HepG2 (cell line): ENCODE data around the gene HMMR. TPM values are rescaled to one million over a fixed set of nuclear protein-coding genes. Genes with fewer than 3 reads are reported as not detected.

Source experiments
- ATAC-seq: fragments of 200-7000 bp; cut with Tn5 transposase; 3 replicates; pipeline ENCODE4 v1.9.1; 2020; ENCODE audit warnings: mild to moderate bottlenecking, moderate library complexity
- BruUV-seq: library from RNA; stranded (reverse); fragments of 400-500 nt; replicated peaks from 2 replicates; lab custom pipeline; 2021; lab: Mats Ljungman, UMichigan
- CTCF ChIA-PET: fragments of 300-600 bp; formaldehyde crosslinking; extraction: SDS; loops from one replicate; lab custom pipeline; 2021; ENCODE audit warnings: low total read pairs, inconsistent platforms, low intra/inter-chr PET ratio; lab: Yijun Ruan, JAX
- POLR2A ChIA-PET: fragments of 350-600 bp; sonication (Branson Sonifier 250); formaldehyde crosslinking; loops from one replicate; lab custom pipeline; 2020; ENCODE audit warnings: antibody characterized with exemption, inconsistent platforms; lab: Yijun Ruan, JAX
- DNase-seq: peaks from one replicate; pipeline ENCODE4 v3.0.0-alpha.2; 2015; ENCODE audit warnings: low spot score
- FAIRE-seq: peaks from 3 replicates; lab custom pipeline; 2011; peaks lifted over from hg19 to GRCh38; lab: Jason Lieb, UNC
- H2AFZ ChIP-seq: one replicate; pipeline ENCODE4 v1.6.1; 2011; ENCODE audit warnings: low read length, inconsistent platforms
- H3K27ac ChIP-seq: fragments of 300-600 bp; 3 replicates; pipeline ENCODE4 v1.8.0; 2011; ENCODE audit warnings: mixed run types, mild to moderate bottlenecking, mixed read lengths, low read length, inconsistent platforms; ENCODE audit not compliant: insufficient read depth; ENCODE audit errors: extremely low read length
- H3K27me3 ChIP-seq, 2 experiments: fragments of 200-600 bp in 1 of 2; 2 replicates in 1 of 2; 3 replicates in 1 of 2; pipeline versions ENCODE4 v1.6.0 to v1.8.0; 2011; ENCODE audit warnings: low read length in 2 of 2, mild to moderate bottlenecking in 2 of 2, moderate library complexity in 2 of 2, inconsistent platforms in 1 of 2; ENCODE audit not compliant: insufficient read depth in 2 of 2, control insufficient read depth in 1 of 2
- H3K36me3 ChIP-seq, 2 experiments: fragments of 200-600 bp in 1 of 2; replicated peaks in 1 of 2; 2 replicates in 1 of 2; 3 replicates in 1 of 2; pipeline versions ENCODE4 v1.5.1 to v1.8.0; 2011; ENCODE audit warnings: low read length in 2 of 2, inconsistent platforms in 1 of 2; ENCODE audit not compliant: insufficient read depth in 2 of 2, control insufficient read depth in 1 of 2
- H3K4me1 ChIP-seq: 2 replicates; pipeline ENCODE4 v1.5.1; 2012; ENCODE audit warnings: low read length, inconsistent platforms; ENCODE audit not compliant: insufficient read depth
- H3K4me2 ChIP-seq: 2 replicates; pipeline ENCODE4 v1.6.0; 2011; ENCODE audit warnings: low read depth, low read length, inconsistent platforms
- H3K4me3 ChIP-seq, 3 experiments: fragments of 200-600 bp in 1 of 3; sonication (generic), shearing (Covaris generic) in 1 of 3; replicated peaks in 1 of 3; 2 replicates each; pipeline ENCODE4 v1.5.1; 2011 to 2016; ENCODE audit warnings: low read length in 3 of 3, inconsistent platforms in 2 of 3, low read depth in 2 of 3, mild to moderate bottlenecking in 2 of 3, control low read depth in 1 of 3, mixed read lengths in 1 of 3; ENCODE audit not compliant: insufficient read depth in 1 of 3
- H3K79me2 ChIP-seq: one replicate; pipeline ENCODE4 v1.6.1; 2011; ENCODE audit warnings: low read length, inconsistent platforms; ENCODE audit not compliant: insufficient read depth
- H3K9ac ChIP-seq: 2 replicates; pipeline ENCODE4 v1.6.0; 2011; ENCODE audit warnings: mild to moderate bottlenecking, low read depth, low read length, inconsistent platforms; ENCODE audit not compliant: insufficient read depth
- H3K9me3 ChIP-seq: 2 replicates; pipeline ENCODE4 v1.5.1; 2012; ENCODE audit warnings: mild to moderate bottlenecking, low read length
- H4K20me1 ChIP-seq: 2 replicates; pipeline ENCODE4 v1.6.0; 2011; ENCODE audit warnings: inconsistent platforms, mild to moderate bottlenecking, low read length, moderate library complexity; ENCODE audit not compliant: insufficient read depth
- HOXA7 ChIP-seq: sonication (generic); formaldehyde crosslinking; IDR thresholded peaks from 2 replicates; pipeline ENCODE4 v1.8.1; 2022; ENCODE audit warnings: mild to moderate bottlenecking, missing genetic modification reagents, moderate library complexity
- KDM5B ChIP-seq: sonication (generic); formaldehyde crosslinking; IDR thresholded peaks from 2 replicates; pipeline ENCODE4 v1.4.0; 2020; ENCODE audit warnings: missing genetic modification reagents, mild to moderate bottlenecking, borderline replicate concordance
- KMT2A ChIP-seq: sonication (generic); formaldehyde crosslinking; IDR thresholded peaks from 2 replicates; pipeline ENCODE4 v1.4.0; 2020; ENCODE audit warnings: missing genetic modification reagents
- MIER2 ChIP-seq: IDR thresholded peaks from 2 replicates; pipeline ENCODE4 v1.6.1; 2016; ENCODE audit warnings: missing biosample characterization, missing genetic modification reagents
- NCOA5 ChIP-seq: sonication (generic); formaldehyde crosslinking; IDR thresholded peaks from 2 replicates; pipeline ENCODE4 v1.4.0; 2020; ENCODE audit warnings: missing genetic modification reagents
- RBAK ChIP-seq: sonication (generic); formaldehyde crosslinking; IDR thresholded peaks from 2 replicates; pipeline ENCODE4 v1.5.1; 2020; ENCODE audit warnings: mild to moderate bottlenecking, missing genetic modification reagents
- TBX2 ChIP-seq: sonication (generic); formaldehyde crosslinking; IDR thresholded peaks from 2 replicates; pipeline ENCODE4 v1.5.0; 2020; ENCODE audit warnings: missing genetic modification reagents, mild to moderate bottlenecking, borderline replicate concordance
- ZBTB38 ChIP-seq: sonication (generic); formaldehyde crosslinking; IDR thresholded peaks from 2 replicates; pipeline ENCODE4 v1.5.1; 2020; ENCODE audit warnings: mild to moderate bottlenecking, missing genetic modification reagents
- ZNF564 ChIP-seq: sonication (generic); formaldehyde crosslinking; IDR thresholded peaks from 2 replicates; pipeline ENCODE4 v1.8.1; 2023; ENCODE audit warnings: mild to moderate bottlenecking, missing genetic modification reagents
- ZSCAN12 ChIP-seq: sonication (generic); formaldehyde crosslinking; IDR thresholded peaks from 2 replicates; pipeline ENCODE4 v1.9.0; 2021; ENCODE audit warnings: mild to moderate bottlenecking, missing genetic modification reagents
- WGBS: methylation state at CpG from one replicate; pipeline ENCODE4 v1.1.6; 2017; ENCODE audit warnings: low lambda C conversion rate; 5-methylcytosine and 5-hydroxymethylcytosine counted together
- in situ Hi-C: cut with HindIII; loops from 2 replicates; pipeline ENCODE4 v1.10.0; 2017; ENCODE audit warnings: low pct_unique_long_range_greater_than_20kb; ENCODE audit not compliant: extremely low pct_ligation_motif_present
- intact Hi-C: fragments of 100-400 bp; cut with micrococcal nuclease; formaldehyde crosslinking; loops from one replicate; pipeline ENCODE4 v1.10.0; 2022; ENCODE audit not compliant: unreplicated experiment
- polyA plus RNA-seq, 8 experiments: library from polyadenylated mRNA; depleted of rRNA in 3 of 8; stranded (reverse) in 7 of 8; unstranded in 1 of 8; fragments of >200 nt; fragmentation: Illumina TruSeq in 4 of 8; extraction: Trizol in 4 of 8; gene quantifications; 2 replicates each; pipeline versions ENCODE4 v1.2.1 to v1.2.3, GENCODE V29; 2011 to 2016; ENCODE audit warnings: low read depth in 4 of 8, missing spikeins in 1 of 8, mixed read lengths in 1 of 8; ENCODE audit not compliant: insufficient read depth in 1 of 8
- total RNA-seq, 5 experiments: library from RNA; depleted of rRNA; stranded (reverse); fragments of >200 nt; fragmentation: Illumina TruSeq; extraction: Trizol; gene quantifications; 2 replicates each; pipeline ENCODE4 v1.2.3, GENCODE V29; 2016; ENCODE audit warnings: low read depth in 1 of 5
- TF ChIP-seq, protein P1 (sequence below): sonication (generic); formaldehyde crosslinking; IDR thresholded peaks from 2 replicates; pipeline ENCODE4 v1.4.0; 2020; ENCODE audit warnings: missing genetic modification reagents, mild to moderate bottlenecking, borderline replicate concordance

HMMR gene
- total and polyA plus RNA-seq, 2 of the 13 experiments (the other 11 are each of a cell fraction or from before 2014, with no cell fraction given) = 8.5 to 48.3 TPM

DNA sequence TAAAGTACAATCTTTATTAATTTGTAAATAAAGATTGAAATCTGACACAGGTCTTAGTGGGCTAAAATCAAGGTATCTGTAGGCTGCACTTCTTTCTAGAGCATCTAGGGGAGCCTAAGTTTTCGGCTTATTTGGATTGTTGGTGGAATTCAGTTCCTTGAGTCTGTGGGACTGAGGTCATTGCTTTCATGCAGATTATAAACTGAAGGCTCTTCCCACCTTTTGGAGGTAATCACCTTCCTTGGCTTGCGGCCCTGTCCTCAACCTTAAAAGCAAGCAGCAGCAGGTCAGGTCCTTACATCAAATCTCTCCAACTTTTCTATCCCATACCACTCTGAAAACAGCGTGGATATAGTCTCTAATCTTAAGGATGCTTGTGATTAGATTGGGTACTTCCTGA lies 70.8 kb downstream of the HMMR start:
- H3K4me1 ChIP-seq = peaks cover 7% of the 10 kb centered on the region; the same call in 1 of the 2 replicates
- no peaks in the 10 kb centered on the region for H3K9me3 ChIP-seq
- FAIRE-seq (no peak), DNase-seq (no peak), ATAC-seq (no peak)
- intact Hi-C loops = no loop called here
- no peak overlapping the region for H3K9ac ChIP-seq
- no peak overlapping the region for H3K4me2 ChIP-seq
- no peaks in the 10 kb centered on the region for H3K36me3 ChIP-seq
- no peaks in the 10 kb centered on the region for H3K79me2 ChIP-seq
- no TSS peak for BruUV-seq
- no peak for TF ChIP-seq HOXA7 (CRISPR knock-in tag)
- TF ChIP-seq, protein P1, sequence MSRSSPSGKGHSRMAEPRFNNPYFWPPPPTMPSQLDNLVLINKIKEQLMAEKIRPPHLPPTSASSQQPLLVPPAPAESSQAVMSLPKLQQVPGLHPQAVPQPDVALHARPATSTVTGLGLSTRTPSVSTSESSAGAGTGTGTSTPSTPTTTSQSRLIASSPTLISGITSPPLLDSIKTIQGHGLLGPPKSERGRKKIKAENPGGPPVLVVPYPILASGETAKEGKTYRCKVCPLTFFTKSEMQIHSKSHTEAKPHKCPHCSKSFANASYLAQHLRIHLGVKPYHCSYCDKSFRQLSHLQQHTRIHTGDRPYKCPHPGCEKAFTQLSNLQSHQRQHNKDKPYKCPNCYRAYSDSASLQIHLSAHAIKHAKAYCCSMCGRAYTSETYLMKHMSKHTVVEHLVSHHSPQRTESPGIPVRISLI (CRISPR knock-in tag) = no peak
- no peak overlapping the region for H3K27ac ChIP-seq
- WGBS = 48% methylated on average over 3 of the region's 3 CpGs
- CTCF ChIA-PET = no interaction called here
- H4K20me1 ChIP-seq = no peaks in the 10 kb centered on the region
- in situ Hi-C loops = no loop called here
- no peak overlapping the region for H2AFZ ChIP-seq
- POLR2A ChIA-PET = no interaction called here
- H3K4me3 ChIP-seq = no peak overlapping the region
- H3K27me3 ChIP-seq = no peaks in the 10 kb centered on the region; a peak in 1 of 5 replicates

DNA sequence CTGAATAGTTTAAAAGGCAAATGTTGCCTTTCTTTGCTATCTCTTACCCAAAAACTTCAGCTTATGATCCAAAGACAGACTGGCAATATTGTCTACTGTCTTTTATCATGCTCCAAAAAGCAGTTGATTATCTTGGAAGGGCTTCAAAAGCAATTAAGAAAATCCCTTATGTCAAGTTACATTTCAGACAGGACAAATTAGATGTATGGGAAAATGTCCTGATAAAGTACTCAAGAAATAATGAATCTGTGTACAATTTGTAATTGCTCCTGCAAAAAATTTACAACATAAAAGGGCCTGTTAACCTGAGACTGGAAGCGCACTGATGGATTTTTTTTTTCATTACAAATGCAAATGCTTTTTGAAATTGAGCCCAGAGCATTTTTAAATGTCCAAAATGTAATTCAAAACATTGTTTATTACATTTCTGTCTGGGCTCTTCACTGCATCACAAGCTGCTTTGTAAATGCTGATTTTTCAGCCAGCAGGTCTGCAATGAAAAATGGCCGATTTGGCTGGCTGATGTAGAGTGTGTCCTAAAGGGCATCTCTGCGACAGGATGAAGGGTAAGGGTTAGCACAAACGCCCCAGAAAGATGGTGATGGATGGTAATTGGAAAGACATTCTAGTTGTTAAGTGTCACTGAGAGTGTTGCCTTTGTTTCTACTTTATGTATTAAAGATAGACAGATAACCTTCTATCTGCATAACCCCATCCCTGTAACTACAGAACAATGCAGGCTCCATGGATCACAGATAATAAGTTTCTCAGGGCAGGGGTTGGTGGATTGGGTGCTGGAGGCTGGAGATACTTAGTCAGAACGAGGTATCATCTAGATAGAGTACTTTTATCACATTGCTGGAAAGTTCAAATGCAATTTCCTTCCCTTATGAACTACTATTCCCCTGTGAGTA lies 72.0 kb downstream of the HMMR start:
- CTCF ChIA-PET = no interaction called here
- FAIRE-seq = no peak
- intact Hi-C loops = no loop called here

More for the DNA sequence above, 72.0 kb downstream of the HMMR start:
- Histone ChIP-seq H3K9me3 (no peaks in the 10 kb centered on the region), H3K9ac (no peak overlapping the region), H3K4me1 (peaks cover 7% of the 10 kb centered on the region; the same call in 1 of the 2 replicates), H3K36me3 (no peaks in the 10 kb centered on the region), H3K27me3 (no peaks in the 10 kb centered on the region; a peak in 1 of 5 replicates), H4K20me1 (no peaks in the 10 kb centered on the region), H3K79me2 (no peaks in the 10 kb centered on the region), H3K27ac (no peak overlapping the region), H3K4me3 (no peak overlapping the region), H2AFZ (no peak overlapping the region), H3K4me2 (no peak overlapping the region)
- no TSS peak for BruUV-seq
- DNase-seq = no peak
- WGBS = 23% methylated on average over 5 of the region's 5 CpGs
- in situ Hi-C loops = no loop called here
- TF ChIP-seq ZBTB38 (CRISPR knock-in tag) = no peak
- TF ChIP-seq RBAK (CRISPR knock-in tag) = no peak
- no peak for TF ChIP-seq TBX2 (CRISPR knock-in tag)
- no peak for TF ChIP-seq ZNF564 (CRISPR knock-in tag)
- no peak for TF ChIP-seq KMT2A
- no peak for TF ChIP-seq KDM5B (CRISPR knock-in tag)
- TF ChIP-seq ZSCAN12 (CRISPR knock-in tag) = no peak
- no peak for TF ChIP-seq MIER2 (CRISPR knock-in tag)
- no peak for TF ChIP-seq NCOA5 (CRISPR knock-in tag)
- ATAC-seq = no peak
- POLR2A ChIA-PET = no interaction called here
